Mesendoderm (in vitro differentiated cells): Measurements from ENCODE around the gene MRPS22.

Experiments used
- DNase-seq: peaks from one replicate; pipeline ENCODE4 v3.0.0; 2013
- H2AK5ac ChIP-seq: 2 replicates; pipeline ENCODE4 v1.6.1; 2013; ENCODE audit warnings: low read length, inconsistent platforms
- H2BK120ac ChIP-seq: 2 replicates; pipeline ENCODE4 v1.6.1; 2013; ENCODE audit warnings: low read depth, mild to moderate bottlenecking, low read length, moderate library complexity, mixed read lengths
- H2BK15ac ChIP-seq: replicated peaks from 2 replicates; pipeline ENCODE4 v1.6.1; 2013; ENCODE audit warnings: low read depth, mild to moderate bottlenecking, moderate library complexity
- H2BK5ac ChIP-seq: 2 replicates; pipeline ENCODE4 v1.6.1; 2013; ENCODE audit warnings: low read length, inconsistent platforms
- H3K18ac ChIP-seq: 2 replicates; pipeline ENCODE4 v1.6.1; 2013; ENCODE audit warnings: mild to moderate bottlenecking, low read length, mixed read lengths
- H3K23ac ChIP-seq: one replicate; pipeline ENCODE4 v1.6.1; 2013; ENCODE audit warnings: low read length
- H3K27ac ChIP-seq: 2 replicates; pipeline ENCODE4 v1.5.1; 2013; ENCODE audit warnings: low read depth, mild to moderate bottlenecking, inconsistent platforms, low read length, moderate library complexity
- H3K27me3 ChIP-seq: 2 replicates; pipeline ENCODE4 v1.6.1; 2013; ENCODE audit warnings: low read length, control low read depth, mild to moderate bottlenecking, inconsistent platforms; ENCODE audit not compliant: insufficient read depth, poor library complexity
- H3K36me3 ChIP-seq: 2 replicates; pipeline ENCODE4 v1.6.1; 2013; ENCODE audit warnings: low read length, inconsistent platforms; ENCODE audit not compliant: control insufficient read depth, insufficient read depth
- H3K4ac ChIP-seq: one replicate; pipeline ENCODE4 v1.6.1; 2013; ENCODE audit warnings: low read depth, mild to moderate bottlenecking, low read length, moderate library complexity
- H3K4me1 ChIP-seq: 2 replicates; pipeline ENCODE4 v1.6.1; 2013; ENCODE audit warnings: low read depth, low read length, inconsistent platforms; ENCODE audit not compliant: control insufficient read depth
- H3K4me2 ChIP-seq: 2 replicates; pipeline ENCODE4 v1.6.1; 2013; ENCODE audit warnings: low read length
- H3K4me3 ChIP-seq: 2 replicates; pipeline ENCODE4 v1.5.1; 2013; ENCODE audit warnings: mild to moderate bottlenecking, low read length
- H3K56ac ChIP-seq: one replicate; pipeline ENCODE4 v1.6.1; 2013; ENCODE audit warnings: low read length
- H3K79me1 ChIP-seq: 2 replicates; pipeline ENCODE4 v1.6.1; 2013; ENCODE audit warnings: low read length, inconsistent platforms
- H3K79me2 ChIP-seq: 2 replicates; pipeline ENCODE4 v1.6.1; 2013; ENCODE audit warnings: mild to moderate bottlenecking, low read length; ENCODE audit not compliant: control insufficient read depth, insufficient read depth
- H3K9ac ChIP-seq: 2 replicates; pipeline ENCODE4 v1.6.1; 2013; ENCODE audit warnings: low read length, inconsistent platforms
- H4K5ac ChIP-seq: one replicate; pipeline ENCODE4 v1.6.1; 2013; ENCODE audit warnings: low read length
- H4K8ac ChIP-seq: one replicate; pipeline ENCODE4 v1.6.1; 2013; ENCODE audit warnings: low read depth, mild to moderate bottlenecking, control low read depth, low read length, moderate library complexity
- WGBS: extraction: QIAGEN DNeasy Blood & Tissue Kit; methylation state at CpG from one replicate; pipeline ENCODE4 v1.1.7; 2013; ENCODE audit warnings: low lambda C conversion rate, missing lambda C conversion rate; ENCODE audit not compliant: insufficient coverage; ENCODE audit errors: extremely low coverage; 5-methylcytosine and 5-hydroxymethylcytosine counted together

Gene MRPS22

GRCh38 chr3:139313921-139314320, 29.9 kb upstream of the MRPS22 start:
- no CpG with 5 or more reads among the region's 5 CpGs for WGBS

DNA sequence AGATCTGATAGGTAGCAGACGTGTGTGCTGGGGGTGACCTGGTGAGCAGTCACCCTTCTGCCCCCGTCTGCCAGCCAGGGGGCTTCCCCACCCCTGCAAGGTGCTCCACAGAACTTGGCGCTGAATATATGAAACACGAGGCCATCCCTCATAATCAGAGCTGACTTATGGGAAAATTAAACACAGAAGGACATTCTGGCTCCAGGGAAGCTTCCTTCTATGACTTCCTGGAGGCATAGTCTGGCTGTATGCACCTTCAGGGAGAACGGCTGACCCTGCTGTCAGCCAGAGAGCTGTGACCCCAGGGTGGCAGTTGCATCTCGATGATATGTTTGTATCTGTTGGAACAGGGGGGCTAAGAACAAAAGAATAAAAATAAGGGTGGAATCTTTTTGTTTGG, 26.6 kb upstream of the MRPS22 start:
- no peak overlapping the region for H3K23ac ChIP-seq
- no CpG with 5 or more reads among the region's 6 CpGs for WGBS
- H3K27me3 ChIP-seq = no peaks in the 10 kb centered on the region

More at GRCh38 chr3:139313921-139314320, 29.9 kb upstream of the MRPS22 start:
- Histone ChIP-seq H2AK5ac (no peak overlapping the region), H3K27me3 (no peaks in the 10 kb centered on the region), H3K79me1 (no peaks in the 10 kb centered on the region), H3K23ac (no peak overlapping the region), H3K79me2 (no peaks in the 10 kb centered on the region), H2BK120ac (no peak overlapping the region), H3K56ac (no peak overlapping the region), H4K8ac (no peak overlapping the region), H3K18ac (no peak overlapping the region), H2BK5ac (no peak overlapping the region), H3K4ac (no peak overlapping the region), H4K5ac (no peak overlapping the region), H3K36me3 (no peaks in the 10 kb centered on the region), H3K9ac (no peak overlapping the region), H2BK15ac (no peak overlapping the region), H3K4me3 (no peak overlapping the region), H3K27ac (no peak overlapping the region), H3K4me2 (no peak overlapping the region), H3K4me1 (peaks cover 1% of the 10 kb centered on the region)
- DNase-seq = no peak

GRCh38 chr3:139317660-139318430, 26.0 kb upstream of the MRPS22 start:
- Histone ChIP-seq H3K23ac (no peak overlapping the region), H3K27me3 (no peaks in the 10 kb centered on the region), H3K79me1 (no peaks in the 10 kb centered on the region), H3K18ac (no peak overlapping the region), H2AK5ac (no peak overlapping the region), H3K36me3 (no peaks in the 10 kb centered on the region), H3K4me1 (peaks cover 1% of the 10 kb centered on the region), H2BK5ac (no peak overlapping the region), H3K56ac (no peak overlapping the region), H4K8ac (no peak overlapping the region), H2BK15ac (no peak overlapping the region), H3K4me3 (no peak overlapping the region), H2BK120ac (no peak overlapping the region), H3K4ac (no peak overlapping the region), H3K27ac (no peak overlapping the region), H4K5ac (no peak overlapping the region), H3K4me2 (no peak overlapping the region), H3K9ac (no peak overlapping the region), H3K79me2 (no peaks in the 10 kb centered on the region)
- no peak for DNase-seq
- WGBS = no CpG with 5 or more reads among the region's 8 CpGs

More for the DNA sequence above, 26.6 kb upstream of the MRPS22 start:
- H4K8ac ChIP-seq = no peak overlapping the region
- H3K79me2 ChIP-seq = no peaks in the 10 kb centered on the region
- H3K4me3 ChIP-seq = no peak overlapping the region
- no peak overlapping the region for H3K18ac ChIP-seq
- H3K56ac ChIP-seq = no peak overlapping the region
- no peaks in the 10 kb centered on the region for H3K79me1 ChIP-seq
- H3K36me3 ChIP-seq = no peaks in the 10 kb centered on the region
- H2BK5ac ChIP-seq = no peak overlapping the region
- no peak overlapping the region for H2BK120ac ChIP-seq
- no peak overlapping the region for H3K4ac ChIP-seq
- no peak overlapping the region for H3K4me2 ChIP-seq
- no peak overlapping the region for H3K9ac ChIP-seq
- H4K5ac ChIP-seq = no peak overlapping the region
- no peak overlapping the region for H2BK15ac ChIP-seq
- no peak overlapping the region for H3K27ac ChIP-seq
- no peak for DNase-seq
- peaks cover 1% of the 10 kb centered on the region for H3K4me1 ChIP-seq
- H2AK5ac ChIP-seq = no peak overlapping the region

GRCh38 chr3:139318431-139318816, 25.4 kb upstream of the MRPS22 start:
- H4K8ac ChIP-seq = no peak overlapping the region
- no peak overlapping the region for H3K23ac ChIP-seq
- H3K27ac ChIP-seq = no peak overlapping the region
- H4K5ac ChIP-seq = no peak overlapping the region
- no peaks in the 10 kb centered on the region for H3K27me3 ChIP-seq
- H2BK120ac ChIP-seq = no peak overlapping the region
- no peak overlapping the region for H3K4me3 ChIP-seq
- no peaks in the 10 kb centered on the region for H3K79me2 ChIP-seq
- H3K36me3 ChIP-seq = no peaks in the 10 kb centered on the region
- H2BK5ac ChIP-seq = no peak overlapping the region
- H3K18ac ChIP-seq = no peak overlapping the region
- H3K4ac ChIP-seq = no peak overlapping the region
- no peak for DNase-seq
- H2BK15ac ChIP-seq = no peak overlapping the region
- H3K9ac ChIP-seq = no peak overlapping the region
- H3K56ac ChIP-seq = no peak overlapping the region
- H3K4me1 ChIP-seq = no peaks in the 10 kb centered on the region
- H3K79me1 ChIP-seq = no peaks in the 10 kb centered on the region
- H2AK5ac ChIP-seq = no peak overlapping the region
- no peak overlapping the region for H3K4me2 ChIP-seq
- WGBS = no CpG with 5 or more reads among the region's 3 CpGs

GRCh38 chr3:139318826-139319225, 25.0 kb upstream of the MRPS22 start:
- Histone ChIP-seq H4K5ac (no peak overlapping the region), H3K27me3 (no peaks in the 10 kb centered on the region), H2AK5ac (no peak overlapping the region), H3K9ac (no peak overlapping the region), H3K79me1 (no peaks in the 10 kb centered on the region), H3K27ac (no peak overlapping the region), H3K4me2 (no peak overlapping the region), H2BK120ac (no peak overlapping the region), H3K56ac (no peak overlapping the region), H2BK5ac (no peak overlapping the region), H3K4ac (no peak overlapping the region), H3K23ac (no peak overlapping the region), H4K8ac (no peak overlapping the region), H3K4me1 (no peaks in the 10 kb centered on the region), H3K36me3 (no peaks in the 10 kb centered on the region), H3K4me3 (no peak overlapping the region), H3K79me2 (no peaks in the 10 kb centered on the region), H3K18ac (no peak overlapping the region), H2BK15ac (no peak overlapping the region)
- no CpG with 5 or more reads among the region's 6 CpGs for WGBS
- DNase-seq = no peak
